Adrenal gland (tissue), 12 donors: ENCODE measurements around the gene GABRA5. TPM values are rescaled to one million over a fixed set of nuclear protein-coding genes. Genes with fewer than 3 reads are reported as not detected.

ENCODE experiments used
- DNase-seq, 7 donors: peaks; one replicate each; pipeline ENCODE4 v3.0.0-alpha.2; 2019 to 2020
- H3K27ac ChIP-seq, 5 donors: fragments of 200-600 bp; sonication (generic) in 4 of 5; 1 replicate in 3 of 5; 2 replicates in 2 of 5; pipeline versions ENCODE4 v1.5.1 to v1.8.0; 2016 to 2020; ENCODE audit warnings: mild to moderate bottlenecking in 1 of 5
- H3K27me3 ChIP-seq: fragments of 200-600 bp; 2 replicates; pipeline ENCODE4 v1.8.0; 2021
- H3K36me3 ChIP-seq, 2 donors: fragments of 200-600 bp; replicated peaks in 1 of 2; 1 replicate in 1 of 2; 2 replicates in 1 of 2; pipeline versions ENCODE4 v1.5.1 to v1.8.0; 2018 to 2022
- H3K4me1 ChIP-seq, 2 donors: fragments of 200-600 bp; replicated peaks in 1 of 2; 1 replicate in 1 of 2; 2 replicates in 1 of 2; pipeline versions ENCODE4 v1.5.1 to v1.8.0; 2018 to 2021
- H3K4me3 ChIP-seq, 4 donors: fragments of 200-600 bp; sonication (generic) in 3 of 4; one replicate each; pipeline ENCODE4 v1.5.1; 2016 to 2018
- H3K9me3 ChIP-seq, 3 donors: fragments of 200-600 bp; sonication (generic) in 1 of 3; replicated peaks in 1 of 3; 1 replicate in 2 of 3; 2 replicates in 1 of 3; pipeline versions ENCODE4 v1.5.1 to v1.8.0; 2016 to 2021
- CTCF ChIP-seq, 6 experiments: fragments of 450-650 bp in 4 of 6; fragments of 200-600 bp in 2 of 6; sonication (generic) in 1 of 6; IDR thresholded peaks; 1 replicate in 5 of 6; 2 replicates in 1 of 6; pipeline versions ENCODE4 v1.5.1 to v1.8.0; 2016 to 2021; ENCODE audit warnings: antibody characterized with exemption in 6 of 6, mild to moderate bottlenecking in 2 of 6, moderate library complexity in 1 of 6
- POLR2A ChIP-seq, 2 donors: fragments of 450-650 bp; IDR thresholded peaks; one replicate each; pipeline ENCODE4 v1.6.1; 2017; ENCODE audit warnings: antibody characterized with exemption in 2 of 2, mild to moderate bottlenecking in 2 of 2, moderate library complexity in 1 of 2
- WGBS, 4 donors: extraction: QIAGEN DNeasy Blood & Tissue Kit in 2 of 4; methylation state at CpG; one replicate each; pipeline versions ENCODE4 v1.1.5 to v1.1.7; 2013 to 2017; 5-methylcytosine and 5-hydroxymethylcytosine counted together
- intact Hi-C, 2 donors: fragments of 100-400 bp; cut with DNase I; formaldehyde crosslinking; loops; one replicate each; pipeline versions ENCODE4 v1.14.1 to v1.15.0; 2022 to 2023
- polyA plus RNA-seq, 3 donors: library from polyadenylated mRNA; stranded (reverse); fragments of 200-250 nt in 2 of 3; fragments of 350-450 nt in 1 of 3; fragmentation: Illumina TruSeq in 1 of 3; extraction: RNeasy Lipid Tissue Mini Kit (QIAGEN cat#74804) in 1 of 3; gene quantifications; one replicate each; pipeline ENCODE4 v1.2.3, GENCODE V29; 2013 to 2014
- total RNA-seq, 9 donors: library from RNA; depleted of rRNA in 4 of 9; stranded (reverse); fragments of >200 nt in 4 of 9; fragments of 120-200 nt in 1 of 9; fragmentation: NEBNext Ultra II Directional in 1 of 9; extraction: Animal tissue kit (Norgen Biotek cat#: 25700) in 1 of 9; gene quantifications; one replicate each; pipeline versions ENCODE4 v1.1.0 to v1.2.4, GENCODE V29; 2013 to 2023
- donor health status: healthy with polysubstance abuse.
- donor health status: Bipolar disorder and iron deficiency.
- donor health status: DM: yes; HTN: yes; CAD: no.
- donor health status: DM: no; HTN: no; CAD: no.
- donor health status: DM: no; HTN: no; CAD: no.
- donor health status: DM: yes; HTN: yes; CAD: no.

GABRA5 gene
- total and polyA plus RNA-seq, 12 donors = 0.11 TPM; not detected in 11

DNA sequence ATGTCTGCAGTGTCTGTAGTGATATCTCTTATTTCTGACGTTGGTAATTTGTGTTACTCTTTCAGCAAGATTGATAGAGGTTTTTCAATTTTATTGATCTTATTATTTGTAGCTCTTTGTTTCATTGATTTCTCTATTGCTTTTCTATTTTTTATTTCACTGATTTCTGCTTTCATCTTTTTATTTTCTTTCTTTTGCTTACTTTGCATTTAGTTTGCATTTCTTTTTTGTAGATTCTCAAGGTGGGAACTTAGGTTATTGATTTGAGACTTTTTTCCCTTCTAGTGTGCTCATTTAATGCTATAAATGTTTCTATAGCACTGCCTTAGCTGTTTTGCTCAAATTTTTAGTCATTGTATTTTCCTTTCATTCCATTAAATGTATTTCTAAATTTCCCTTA lies 54.6 kb downstream of the GABRA5 start:
- no peak overlapping the region for H3K27ac ChIP-seq
- H3K4me3 ChIP-seq = no peak overlapping the region
- TF ChIP-seq POLR2A (IDR thresholded peaks at IDR 0.05) (no peak), CTCF (IDR thresholded peaks at IDR 0.05) (no peak)
- H3K27me3 ChIP-seq = no peaks in the 10 kb centered on the region
- peaks cover 0 to under 1% (median 0%) of the 10 kb centered on the region in 3 donors for H3K9me3 ChIP-seq
- H3K4me1 ChIP-seq = no peaks in the 10 kb centered on the region
- intact Hi-C loops = no loop called here
- WGBS, 4 donors = 52 to 80% (median 63%) methylated on average over 1 of the region's 1 CpG
- DNase-seq = no peak
- no peaks in the 10 kb centered on the region for H3K36me3 ChIP-seq

- no peaks in the 10 kb centered on the region for H3K9me3 ChIP-seq
- no peak for DNase-seq
- no peaks in the 10 kb centered on the region for H3K4me1 ChIP-seq
- H3K27me3 ChIP-seq = no peaks in the 10 kb centered on the region
- no peak overlapping the region for H3K27ac ChIP-seq
- H3K36me3 ChIP-seq = no peaks in the 10 kb centered on the region
- no peak for TF ChIP-seq CTCF (IDR thresholded peaks at IDR 0.05)
- no peak for TF ChIP-seq POLR2A (IDR thresholded peaks at IDR 0.05)
- 71 to 74% (median 73%) methylated on average over 2 of the region's 2 CpGs for WGBS, 4 donors
- intact Hi-C loops = no loop called here
- H3K4me3 ChIP-seq = no peak overlapping the region
Measured at GRCh38 chr15:26926081-26926480, 59.2 kb downstream of the GABRA5 start.

DNA sequence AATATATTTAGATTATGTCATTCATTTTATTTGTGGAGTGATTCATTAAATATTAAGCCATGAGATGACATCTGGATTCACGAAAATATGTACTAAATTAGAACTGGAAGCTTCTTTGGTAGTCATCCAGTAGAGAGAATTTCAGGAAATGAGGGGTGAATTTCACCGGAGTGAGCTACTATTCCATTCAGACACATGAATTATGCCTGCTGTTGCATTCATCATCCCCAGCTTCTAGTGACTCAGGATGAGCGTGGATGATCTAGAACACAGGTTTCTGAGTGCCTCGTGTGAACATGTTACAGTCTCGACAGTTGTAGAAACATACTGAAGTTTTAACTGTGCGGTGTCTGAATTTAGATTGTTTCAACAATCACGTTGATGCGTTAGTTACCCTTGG lies 61.2 kb downstream of the GABRA5 start:
- WGBS, 4 donors = 62 to 69% (median 66%) methylated on average over 8 of the region's 8 CpGs
- H3K27me3 ChIP-seq = no peaks in the 10 kb centered on the region
- intact Hi-C loops = no loop called here
- DNase-seq = no peak
- H3K4me1 ChIP-seq = no peaks in the 10 kb centered on the region
- no peaks in the 10 kb centered on the region for H3K36me3 ChIP-seq
- no peak overlapping the region for H3K27ac ChIP-seq
- TF ChIP-seq POLR2A (IDR thresholded peaks at IDR 0.05) (no peak), CTCF (IDR thresholded peaks at IDR 0.05) (no peak)
- no peaks in the 10 kb centered on the region for H3K9me3 ChIP-seq
- no peak overlapping the region for H3K4me3 ChIP-seq

DNA sequence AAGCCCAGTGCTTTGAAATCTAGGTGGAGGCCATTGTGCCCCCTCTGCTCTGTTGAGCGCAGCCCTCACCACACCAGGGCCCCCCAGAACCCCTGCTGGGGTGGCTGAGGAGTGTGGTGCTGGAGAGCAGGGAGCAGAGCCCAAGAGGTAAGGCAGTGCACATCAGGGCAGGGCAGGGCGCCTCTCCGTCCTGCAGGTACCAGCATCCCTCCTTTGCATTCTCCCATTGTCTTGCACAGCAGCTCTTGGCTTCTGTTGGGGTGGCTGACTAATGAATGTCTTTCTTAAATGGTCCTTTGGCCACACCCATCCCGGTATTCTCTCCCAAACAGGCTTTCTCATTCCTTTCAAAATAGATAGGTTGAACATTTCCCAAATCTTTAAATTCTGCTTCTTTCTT lies 62.7 kb downstream of the GABRA5 start:
- Histone ChIP-seq H3K4me3 (no peak overlapping the region), H3K36me3 (no peaks in the 10 kb centered on the region), H3K4me1 (no peaks in the 10 kb centered on the region), H3K27ac (no peak overlapping the region), H3K27me3 (no peaks in the 10 kb centered on the region), H3K9me3 (no peaks in the 10 kb centered on the region)
- DNase-seq = no peak
- intact Hi-C loops = no loop called here
- WGBS, 4 donors = 65 to 87% (median 80%) methylated on average over 3 to 4 of the region's 4 CpGs
- no peak for TF ChIP-seq POLR2A (IDR thresholded peaks at IDR 0.05)
- no peak for TF ChIP-seq CTCF (IDR thresholded peaks at IDR 0.05)
